Fibroblast of skin of right quadriceps (primary cell): ENCODE results near the gene C17orf50.
A peak's percentile ranks its signal among the peaks of the same experiment; 100 is the strongest.

Experiments
- DNase-seq: peaks from one replicate; pipeline ENCODE4 v3.0.0-alpha.2; 2013

Gene C17orf50

GRCh38 chr17:35757243-35757642, 3.4 kb upstream of the C17orf50 start:
- no peak for DNase-seq

DNA sequence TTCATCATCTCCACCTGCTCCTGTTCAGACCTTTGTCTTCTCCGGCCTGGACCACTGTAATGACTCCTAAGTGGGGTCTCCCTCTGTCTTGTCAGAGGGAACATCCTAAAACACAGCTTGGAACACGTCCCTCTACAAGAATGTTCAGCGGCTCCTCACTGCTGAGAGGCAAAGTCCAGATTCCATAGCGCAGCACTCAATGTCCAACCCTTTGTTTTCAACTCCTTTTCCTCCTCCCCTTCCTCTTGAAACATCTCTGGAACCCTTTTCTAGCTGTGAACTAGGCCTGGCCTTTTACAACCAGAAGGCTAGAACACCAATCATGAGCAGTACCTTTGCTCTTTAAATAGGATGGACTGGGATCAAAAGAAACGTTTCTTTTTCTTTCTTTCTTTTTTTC, 914 bp downstream of the C17orf50 start:
- no peak for DNase-seq

DNA sequence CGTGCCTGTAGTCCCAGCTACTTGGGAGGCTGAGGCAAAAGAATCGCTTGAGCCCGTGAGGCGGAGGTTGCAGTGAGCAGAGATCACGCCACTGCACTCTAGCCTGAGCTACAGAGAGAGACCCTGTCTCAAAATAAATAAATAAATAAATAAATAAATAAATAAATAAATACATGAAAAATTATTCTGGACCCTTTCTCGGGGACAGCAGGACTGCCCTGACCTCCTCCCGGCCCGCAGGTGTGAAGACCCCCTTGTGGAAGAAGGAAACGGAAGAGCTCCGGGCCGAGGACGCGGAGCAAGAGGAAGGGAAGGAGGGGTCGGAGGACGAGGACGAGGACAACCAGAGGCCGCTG, 3.1 kb downstream of the C17orf50 start:
- no peak for DNase-seq

- peak; percentile 76 for DNase-seq
Observed at GRCh38 chr17:35764123-35764991, 3.7 kb downstream of the C17orf50 start.

DNA sequence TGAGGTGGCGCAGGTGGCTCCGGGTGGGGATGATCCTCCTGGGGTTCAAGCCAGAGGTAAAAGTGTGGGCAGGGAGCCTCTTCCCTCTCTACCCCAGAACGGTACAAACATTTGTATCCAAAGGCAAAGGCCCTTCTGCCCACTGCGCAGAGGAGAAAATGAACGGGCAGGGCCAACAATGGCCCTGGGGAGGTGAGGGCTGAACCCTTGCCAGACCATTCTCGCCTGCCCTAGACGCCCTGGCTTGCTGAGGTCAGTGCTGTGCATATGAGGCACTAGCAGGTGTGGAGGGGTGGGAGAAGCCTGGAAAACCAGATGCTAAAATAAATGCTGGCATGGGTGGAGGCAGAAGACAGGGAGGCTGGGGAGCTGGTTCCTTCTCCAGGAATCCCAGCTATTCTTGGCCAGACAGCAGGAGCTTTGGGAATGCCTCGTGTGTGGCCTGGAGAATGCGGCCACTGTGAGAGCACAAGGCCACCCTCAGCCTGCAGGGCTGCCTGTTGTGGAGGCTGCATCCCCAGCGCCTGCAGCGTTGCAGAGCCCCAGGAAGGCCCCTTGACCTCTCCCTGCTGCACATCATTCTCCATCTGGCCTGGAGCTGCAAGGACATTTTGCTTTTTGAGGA, 4.5 kb downstream of the C17orf50 start:
- DNase-seq, result no peak

DNA sequence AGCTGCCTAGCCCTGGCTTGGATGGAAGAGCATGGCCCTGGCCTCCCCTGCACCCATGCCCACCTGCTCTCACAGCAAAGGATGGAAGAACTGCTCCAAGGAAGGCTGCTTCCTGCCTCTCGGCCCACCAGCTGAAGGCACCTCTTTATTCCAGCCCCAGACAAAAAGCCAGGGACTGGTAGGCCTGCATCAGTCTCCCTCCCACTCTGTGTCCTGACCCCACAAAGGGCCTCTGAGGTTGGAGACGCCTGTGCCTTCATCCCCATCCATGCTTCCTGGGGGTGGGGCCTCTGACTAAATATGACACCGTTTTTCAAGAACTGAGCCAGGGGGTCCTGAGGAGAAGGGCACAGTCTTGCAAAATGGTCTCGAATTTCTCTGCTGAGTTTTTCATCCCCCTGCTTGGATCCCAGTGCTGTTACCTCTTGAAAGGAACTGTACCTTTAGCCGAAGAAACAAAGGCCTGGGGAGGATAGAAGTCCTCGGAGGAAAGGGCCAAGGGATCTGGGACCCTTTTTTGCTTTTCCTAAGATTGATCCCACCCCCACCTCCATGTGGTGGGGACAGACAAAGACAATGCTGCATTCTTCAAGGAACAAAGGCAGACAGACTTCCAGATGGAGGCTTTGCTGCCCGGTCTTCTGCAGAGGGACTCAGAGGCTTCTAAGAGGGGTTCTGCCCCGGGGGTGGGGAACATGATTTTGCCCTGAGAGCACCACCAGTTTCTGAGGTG, 5.2 kb downstream of the C17orf50 start:
- no peak for DNase-seq

DNA sequence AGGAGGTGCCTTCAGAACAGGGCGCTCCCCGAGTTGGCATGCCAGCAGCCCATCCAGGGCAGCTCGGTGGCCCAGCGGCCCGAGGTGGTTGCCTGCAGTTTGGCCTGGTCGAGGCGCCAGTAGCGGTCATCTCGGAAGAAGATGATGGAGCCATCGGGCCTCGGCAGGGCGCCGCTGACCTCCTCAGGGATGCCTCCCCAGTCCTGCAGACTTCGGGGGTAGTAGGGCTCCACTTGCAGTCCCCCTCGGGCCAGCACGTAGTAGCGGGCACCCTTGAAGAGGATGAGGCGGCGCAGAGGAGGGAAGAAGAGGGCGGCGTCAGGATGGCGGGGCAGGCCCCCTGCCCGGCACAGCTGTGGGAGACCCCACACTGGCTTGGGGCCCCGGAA, 5.8 kb downstream of the C17orf50 start:
- no peak for DNase-seq

- DNase-seq, result peak; percentile 45
Observed at GRCh38 chr17:35766903-35767510, 6.3 kb downstream of the C17orf50 start.

GRCh38 chr17:35768797-35769196, 8.1 kb downstream of the C17orf50 start:
- no peak for DNase-seq

DNA sequence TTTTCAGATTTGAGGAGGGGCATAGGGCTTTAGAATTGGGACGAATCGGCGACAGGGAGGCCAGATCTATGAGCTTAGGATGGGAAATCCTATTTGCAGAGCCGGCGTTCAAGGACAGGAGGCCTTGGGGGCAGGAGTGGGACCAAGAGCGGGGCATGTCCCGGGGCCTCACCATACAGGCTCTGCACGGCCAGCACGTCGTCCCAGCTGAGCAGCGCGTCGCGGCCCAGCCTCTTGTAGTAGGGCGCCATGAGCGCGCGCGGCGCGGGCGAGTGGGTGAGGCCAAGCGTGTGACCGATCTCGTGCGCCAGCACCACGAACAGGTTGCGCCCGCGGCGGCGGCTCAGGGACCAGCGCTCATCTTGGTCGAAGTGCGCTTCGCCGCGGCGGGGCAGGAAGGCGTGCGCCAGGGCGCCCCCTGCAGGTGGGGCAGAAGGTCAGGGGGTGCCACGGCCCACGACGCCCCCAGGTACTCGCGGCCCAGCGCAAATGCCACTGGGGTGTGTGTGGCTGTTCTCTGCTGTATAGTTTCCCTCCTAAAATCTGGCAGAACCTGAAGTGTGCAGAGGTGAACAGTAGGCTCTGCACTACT, 9.3 kb downstream of the C17orf50 start:
- no peak for DNase-seq

DNA sequence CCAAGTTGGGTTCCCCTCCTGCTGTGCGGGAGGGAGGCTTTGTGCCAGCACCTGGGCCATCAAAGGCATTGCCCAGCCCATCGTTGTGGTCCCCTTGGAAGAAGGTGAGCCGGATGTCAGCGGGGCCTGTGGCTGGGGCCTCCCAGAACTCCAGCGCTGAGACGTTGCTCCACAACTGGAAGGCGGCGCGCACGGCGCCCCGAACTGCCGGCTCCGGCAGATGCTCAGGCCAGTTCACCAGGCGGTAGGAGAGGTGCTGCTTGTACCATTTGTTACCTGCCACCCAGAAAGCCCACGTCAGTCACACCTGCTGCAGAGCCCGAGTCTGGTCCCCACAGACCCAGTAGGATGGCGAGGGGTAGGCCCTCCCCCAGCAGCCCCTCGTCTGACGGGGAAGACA, 12.4 kb downstream of the C17orf50 start:
- DNase-seq, result no peak

- DNase-seq, result no peak
Observed at GRCh38 chr17:35773679-35774425, 13.2 kb downstream of the C17orf50 start.

- peak; percentile 43 for DNase-seq
Observed at GRCh38 chr17:35774499-35774898, 13.8 kb downstream of the C17orf50 start.

DNA sequence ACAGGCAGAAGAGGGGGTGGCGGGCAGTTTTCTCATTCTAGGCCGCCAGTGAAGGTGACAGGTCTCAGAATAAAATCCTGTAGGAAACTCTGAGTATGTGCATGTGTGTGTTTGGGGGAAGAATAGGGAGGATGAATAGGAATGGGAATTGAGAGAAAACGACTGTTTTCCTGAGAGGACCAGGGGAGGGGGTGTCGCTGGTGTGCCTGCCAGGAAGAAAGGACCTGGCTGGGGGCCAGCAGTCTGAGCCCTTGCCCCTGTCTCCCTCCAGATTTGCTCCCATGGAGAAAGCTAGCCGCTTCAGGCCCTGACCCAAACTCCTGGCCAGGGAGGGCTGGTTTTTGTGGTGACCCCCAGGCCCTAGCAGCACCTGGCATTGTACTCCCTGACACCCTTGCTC, 14.4 kb downstream of the C17orf50 start:
- DNase-seq, result no peak

GRCh38 chr17:35775583-35775982, 14.9 kb downstream of the C17orf50 start:
- no peak for DNase-seq

GRCh38 chr17:35778641-35779196, 18.0 kb downstream of the C17orf50 start:
- DNase-seq, result peak; percentile 9

GRCh38 chr17:35780950-35781349, 20.3 kb downstream of the C17orf50 start:
- DNase-seq, result peak; percentile 24

DNA sequence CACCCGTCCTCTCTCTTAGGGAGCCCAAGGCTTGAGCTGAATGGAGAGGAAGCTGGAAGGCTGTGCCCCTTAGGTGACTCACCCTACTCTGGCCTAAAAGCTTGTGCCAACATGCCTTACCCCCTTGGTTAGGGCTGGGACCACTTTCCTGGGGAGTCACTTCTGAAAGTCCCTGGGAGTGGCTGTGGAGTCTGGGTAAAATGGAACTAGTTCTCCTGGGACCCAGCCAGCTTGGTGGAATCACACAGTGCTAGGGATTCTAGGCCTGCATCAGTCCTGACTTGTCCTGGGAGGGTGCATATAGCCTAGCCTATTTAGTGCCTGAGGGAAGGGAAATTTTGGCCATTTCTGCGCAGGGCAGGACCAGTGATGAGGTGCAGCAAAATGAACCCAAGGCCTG, 24.2 kb downstream of the C17orf50 start:
- DNase-seq, result no peak

GRCh38 chr17:35786941-35787432, 26.3 kb downstream of the C17orf50 start:
- DNase-seq, result no peak

DNA sequence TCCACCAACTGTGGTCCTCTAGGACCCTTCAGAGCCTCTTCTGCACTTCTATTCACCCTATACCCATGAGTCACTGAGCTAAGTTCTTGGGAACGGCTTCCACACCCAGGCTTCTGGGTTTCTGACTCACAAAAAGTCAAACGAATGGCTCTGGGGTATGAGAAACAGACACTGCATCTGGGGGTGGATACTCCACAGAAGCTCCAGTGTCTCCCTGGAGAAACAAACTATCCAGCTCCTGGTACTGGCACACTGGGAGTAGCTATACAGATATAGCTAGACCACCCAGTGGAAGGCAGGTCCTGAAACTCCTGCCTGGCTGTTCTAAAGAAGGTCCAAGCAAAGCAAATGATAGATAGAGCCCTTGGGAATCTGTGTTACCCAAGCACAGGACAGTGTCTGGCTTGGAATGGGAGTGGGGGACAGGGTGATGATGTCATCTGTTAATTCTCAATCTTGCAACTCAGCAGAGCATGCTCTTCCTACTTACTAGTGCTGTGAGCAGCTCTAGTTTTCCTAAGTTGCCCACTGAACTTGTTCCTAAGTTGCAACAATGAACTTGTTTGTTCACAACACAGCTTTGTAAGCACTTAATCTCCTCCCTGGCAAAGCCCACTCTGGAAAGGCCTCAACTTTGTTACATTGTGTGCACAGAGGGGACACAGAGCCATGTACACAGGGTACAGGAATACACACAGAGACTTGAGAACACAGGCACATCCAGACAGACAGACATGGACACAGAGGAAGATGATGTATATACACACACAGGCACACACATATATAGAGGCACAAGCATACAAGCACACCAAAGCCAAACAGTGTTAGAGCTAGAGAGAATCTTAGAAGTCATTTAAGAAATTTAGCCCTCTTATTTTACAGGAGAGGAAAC, 28.0 kb downstream of the C17orf50 start:
- peak; percentile 90 for DNase-seq

DNA sequence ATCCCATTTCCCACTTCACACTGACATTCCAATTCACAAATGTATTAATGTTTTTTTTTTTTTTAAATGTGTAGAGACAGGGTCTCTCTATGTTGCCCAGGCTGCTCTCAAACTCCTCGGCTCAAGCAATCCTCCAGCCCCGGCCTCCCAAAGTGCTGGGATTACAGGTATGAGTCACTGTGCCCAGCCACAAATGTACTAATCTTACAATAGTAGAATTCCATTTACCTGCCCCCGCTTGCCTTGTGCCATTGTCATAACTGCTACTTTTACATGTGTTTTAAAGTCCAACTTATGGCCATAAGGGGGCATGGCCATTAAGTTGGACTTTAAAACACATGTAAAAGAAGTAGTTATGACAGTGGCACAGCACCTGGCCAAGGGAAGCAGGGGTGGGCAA, 30.2 kb downstream of the C17orf50 start:
- DNase-seq, result no peak
